H9 (cell line): ENCODE results near the gene SCIN. TPM values are rescaled to one million over a fixed set of nuclear protein-coding genes. Genes with fewer than 3 reads are reported as not detected.

ENCODE experiments used
- DNase-seq: peaks from one replicate; pipeline ENCODE4 v3.0.0-alpha.2; 2017
- H2AFZ ChIP-seq: one replicate; pipeline ENCODE4 v1.6.1; 2013; ENCODE audit warnings: mild to moderate bottlenecking, low read length, control low read depth, moderate library complexity
- H2AK5ac ChIP-seq: 2 replicates; pipeline ENCODE4 v1.6.1; 2013; ENCODE audit warnings: low read length, control low read depth, mixed read lengths; ENCODE audit not compliant: insufficient read length
- H2BK120ac ChIP-seq: one replicate; pipeline ENCODE4 v1.6.1; 2013; ENCODE audit warnings: low read depth, mild to moderate bottlenecking, low read length, control low read depth, inconsistent platforms; ENCODE audit not compliant: poor library complexity, severe bottlenecking
- H2BK12ac ChIP-seq: 2 replicates; pipeline ENCODE4 v1.6.1; 2013; ENCODE audit warnings: low read length, control low read depth, mixed read lengths, low read depth; ENCODE audit not compliant: insufficient read length
- H2BK15ac ChIP-seq: 2 replicates; pipeline ENCODE4 v1.6.1; 2013; ENCODE audit warnings: low read depth, low read length, control low read depth
- H2BK20ac ChIP-seq: one replicate; pipeline ENCODE4 v1.6.1; 2013; ENCODE audit warnings: low read depth, mild to moderate bottlenecking, low read length, control low read depth, inconsistent platforms; ENCODE audit not compliant: poor library complexity, severe bottlenecking
- H2BK5ac ChIP-seq: 2 replicates; pipeline ENCODE4 v1.6.1; 2013; ENCODE audit warnings: low read length, control low read depth, mixed read lengths; ENCODE audit not compliant: insufficient read length
- H3K14ac ChIP-seq: 2 replicates; pipeline ENCODE4 v1.6.1; 2013; ENCODE audit warnings: low read length, control low read depth; ENCODE audit not compliant: insufficient read depth
- H3K18ac ChIP-seq: 2 replicates; pipeline ENCODE4 v1.6.1; 2013; ENCODE audit warnings: low read depth, mild to moderate bottlenecking, mixed read lengths, low read length, control low read depth; ENCODE audit not compliant: insufficient read length
- H3K23ac ChIP-seq: 2 replicates; pipeline ENCODE4 v1.6.1; 2013; ENCODE audit warnings: low read length, control low read depth, mixed read lengths, low read depth; ENCODE audit not compliant: insufficient read length
- H3K23me2 ChIP-seq: 2 replicates; pipeline ENCODE4 v1.6.1; 2013; ENCODE audit warnings: low read depth, mild to moderate bottlenecking, mixed read lengths, low read length, control low read depth; ENCODE audit not compliant: insufficient read length, poor library complexity, severe bottlenecking
- H3K27ac ChIP-seq: 2 replicates; pipeline ENCODE4 v1.5.1; 2013; ENCODE audit warnings: low read length, control low read depth, mixed read lengths, low read depth; ENCODE audit not compliant: insufficient read length
- H3K27me3 ChIP-seq: 2 replicates; pipeline ENCODE4 v1.6.1; 2013; ENCODE audit warnings: low read length, control low read depth, inconsistent platforms; ENCODE audit not compliant: insufficient read depth
- H3K4ac ChIP-seq: 2 replicates; pipeline ENCODE4 v1.6.1; 2013; ENCODE audit warnings: low read depth, mild to moderate bottlenecking, control low read depth, inconsistent platforms, low read length, moderate library complexity
- H3K4me1 ChIP-seq: 2 replicates; pipeline ENCODE4 v1.6.1; 2013; ENCODE audit warnings: low read length, control low read depth, inconsistent platforms; ENCODE audit not compliant: insufficient read depth
- H3K4me2 ChIP-seq: 2 replicates; pipeline ENCODE4 v1.6.1; 2013; ENCODE audit warnings: low read length, control low read depth, mixed read lengths; ENCODE audit not compliant: insufficient read length, insufficient read depth
- H3K56ac ChIP-seq: 2 replicates; pipeline ENCODE4 v1.6.1; 2013; ENCODE audit warnings: low read depth, mild to moderate bottlenecking, mixed read lengths, low read length, control low read depth; ENCODE audit not compliant: insufficient read length
- H3K79me1 ChIP-seq: 2 replicates; pipeline ENCODE4 v1.6.1; 2013; ENCODE audit warnings: low read depth, mild to moderate bottlenecking, moderate library complexity, low read length, control low read depth, inconsistent platforms; ENCODE audit not compliant: insufficient read depth, poor library complexity, severe bottlenecking
- H3K79me2 ChIP-seq: 2 replicates; pipeline ENCODE4 v1.6.1; 2013; ENCODE audit warnings: low read length, control low read depth, inconsistent platforms; ENCODE audit not compliant: insufficient read depth
- H3K9ac ChIP-seq: 2 replicates; pipeline ENCODE4 v1.6.1; 2013; ENCODE audit warnings: low read length, control low read depth, mixed read lengths; ENCODE audit not compliant: insufficient read length; ENCODE audit errors: extremely low read depth
- H3K9me3 ChIP-seq: one replicate; pipeline ENCODE4 v1.6.1; 2013; ENCODE audit warnings: low read depth, low read length, inconsistent platforms; ENCODE audit not compliant: control insufficient read depth
- H3T11ph ChIP-seq: one replicate; pipeline ENCODE4 v1.6.1; 2013; ENCODE audit warnings: mild to moderate bottlenecking, low read length, control low read depth, inconsistent platforms
- H4K20me1 ChIP-seq: one replicate; pipeline ENCODE4 v1.6.1; 2013; ENCODE audit not compliant: control insufficient read depth, insufficient read length, insufficient read depth
- H4K5ac ChIP-seq: 2 replicates; pipeline ENCODE4 v1.6.1; 2013; ENCODE audit warnings: low read depth, mild to moderate bottlenecking, mixed read lengths, low read length, control low read depth; ENCODE audit not compliant: insufficient read length
- H4K8ac ChIP-seq: replicated peaks from 2 replicates; pipeline ENCODE4 v1.6.1; 2013; ENCODE audit warnings: low read length, control low read depth, mixed read lengths, low read depth; ENCODE audit not compliant: insufficient read length
- H4K91ac ChIP-seq: 2 replicates; pipeline ENCODE4 v1.6.1; 2013; ENCODE audit warnings: low read depth, mild to moderate bottlenecking, moderate library complexity, mixed read lengths, low read length, control low read depth; ENCODE audit not compliant: insufficient read length
- H3K27ac Mint-ChIP-seq, 3 experiments: 2 replicates in 2 of 3; 3 replicates in 1 of 3; pipeline ENCODE4 v1.8.0; 2020 to 2021; ENCODE audit warnings: mixed read lengths in 3 of 3, mild to moderate bottlenecking in 1 of 3, moderate library complexity in 1 of 3
- H3K27me3 Mint-ChIP-seq: 2 replicates; pipeline ENCODE4 v1.8.0; 2021; ENCODE audit warnings: low read depth, mild to moderate bottlenecking, moderate library complexity, mixed read lengths
- H3K36me3 Mint-ChIP-seq, 3 experiments: 2 replicates in 2 of 3; 3 replicates in 1 of 3; pipeline ENCODE4 v1.8.0; 2020 to 2021; ENCODE audit warnings: low read depth in 3 of 3, mixed read lengths in 3 of 3; ENCODE audit not compliant: insufficient read depth in 1 of 3
- H3K4me1 Mint-ChIP-seq, 2 experiments: 2 replicates each; pipeline ENCODE4 v1.8.0; 2020; ENCODE audit warnings: mixed read lengths in 2 of 2
- H3K4me3 Mint-ChIP-seq, 2 experiments: 2 replicates in 1 of 2; 3 replicates in 1 of 2; pipeline ENCODE4 v1.8.0; 2020 to 2021; ENCODE audit warnings: mild to moderate bottlenecking in 2 of 2, mixed read lengths in 2 of 2, moderate library complexity in 1 of 2
- H3K9me3 Mint-ChIP-seq, 2 experiments: 2 replicates in 1 of 2; 3 replicates in 1 of 2; pipeline ENCODE4 v1.8.0; 2020; ENCODE audit warnings: mild to moderate bottlenecking in 2 of 2, mixed read lengths in 2 of 2, moderate library complexity in 1 of 2
- CTCF ChIP-seq: fragments of 200-600 bp; sonication (generic); conservative IDR thresholded peaks from 3 replicates; pipeline ENCODE4 v1.8.0; 2021; ENCODE audit warnings: antibody characterized with exemption, mild to moderate bottlenecking
- total RNA-seq: library from RNA; stranded (reverse); gene quantifications from 2 replicates; pipeline ENCODE4 v1.2.1, GENCODE V29; 2021

Gene SCIN
- total RNA-seq, 1 experiment from 2014 or later: 0.44 TPM

DNA sequence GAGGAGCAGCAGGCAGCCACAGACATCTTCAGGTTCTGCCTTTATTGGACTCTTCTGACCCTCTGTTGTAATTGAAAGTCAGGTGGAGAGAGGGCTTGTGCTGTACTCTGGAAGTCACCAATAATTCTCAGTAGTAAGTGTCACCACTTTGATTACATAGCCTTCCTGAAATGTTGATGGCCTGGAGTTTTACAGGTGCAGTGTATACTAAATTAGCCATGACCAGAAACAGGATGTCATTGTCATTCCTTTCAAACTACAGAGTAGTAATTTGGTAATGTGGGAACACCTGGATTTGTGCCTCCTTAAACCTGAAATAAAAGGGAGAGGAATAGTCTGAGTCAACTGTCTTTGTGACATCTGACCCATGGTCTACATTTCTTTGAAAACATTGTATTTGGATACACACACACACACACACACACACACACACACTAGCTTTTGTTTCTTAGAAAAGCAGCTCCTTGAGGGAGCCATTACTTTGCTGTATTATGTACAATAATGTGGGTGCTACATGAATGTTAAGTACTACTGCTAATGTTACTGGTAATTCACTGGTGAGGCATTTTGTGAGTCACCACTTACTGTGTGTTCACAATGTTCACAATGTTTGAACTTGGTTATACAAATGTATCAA, 136.5 kb downstream of the SCIN start:
- TF ChIP-seq CTCF: no peak
- Histone ChIP-seq H4K8ac (no peak overlapping the region), H3K9ac (no peak overlapping the region), H3T11ph (no peak overlapping the region), H3K4me2 (no peak overlapping the region), H4K5ac (no peak overlapping the region), H3K79me1 (no peaks in the 10 kb centered on the region), H2AFZ (no peak overlapping the region), H2BK120ac (no peak overlapping the region), H3K9me3 (no peaks in the 10 kb centered on the region), H3K79me2 (no peaks in the 10 kb centered on the region), H3K4ac (no peak overlapping the region), H3K56ac (no peak overlapping the region), H2BK12ac (no peak overlapping the region), H3K27me3 (no peaks in the 10 kb centered on the region), H4K91ac (no peak overlapping the region), H2BK15ac (no peak overlapping the region), H4K20me1 (no peaks in the 10 kb centered on the region), H3K27ac (no peak overlapping the region), H2AK5ac (no peak overlapping the region), H2BK20ac (no peak overlapping the region), H3K23ac (no peak overlapping the region), H2BK5ac (no peak overlapping the region), H3K14ac (no peak overlapping the region), H3K18ac (no peak overlapping the region), H3K23me2 (no peaks in the 10 kb centered on the region), H3K4me1 (no peaks in the 10 kb centered on the region)
- Mint-ChIP-seq H3K9me3 (peaks cover 4 to 7% of the 10 kb centered on the region in 2 experiments; a peak in 4 of 5 replicates), H3K27ac (no peak overlapping the region; a peak in 1 of 7 replicates), H3K4me3 (no peak overlapping the region), H3K36me3 (peaks cover 2 to 7% (median 5%) of the 10 kb centered on the region in 3 experiments; a peak in 4 of 7 replicates), H3K27me3 (no peaks in the 10 kb centered on the region), H3K4me1 (peaks cover 6 to 15% of the 10 kb centered on the region in 2 experiments)
- no peak for DNase-seq
